Colonic mucosa (tissue), 4 donors: Measurements from ENCODE around the gene PPARA. TPM values are rescaled to one million over a fixed set of nuclear protein-coding genes. Genes with fewer than 3 reads are reported as not detected.

Experiments used
- DNase-seq: peaks from one replicate; pipeline ENCODE4 v3.0.0-alpha.2; 2020
- H3K27ac ChIP-seq: fragments of 200-600 bp; one replicate; pipeline ENCODE4 v1.8.0; 2021
- H3K27me3 ChIP-seq: fragments of 200-600 bp; one replicate; pipeline ENCODE4 v1.8.0; 2021
- H3K36me3 ChIP-seq: fragments of 200-600 bp; one replicate; pipeline ENCODE4 v1.8.0; 2021
- H3K4me1 ChIP-seq: fragments of 200-600 bp; one replicate; pipeline ENCODE4 v1.8.0; 2021; ENCODE audit warnings: mild to moderate bottlenecking
- H3K4me3 ChIP-seq: fragments of 200-600 bp; one replicate; pipeline ENCODE4 v1.8.0; 2021
- H3K9ac ChIP-seq, 2 donors: one replicate each; pipeline ENCODE4 v1.7.0; 2013; ENCODE audit warnings: control low read depth in 2 of 2, low read depth in 2 of 2, low read length in 2 of 2
- H3K9me3 ChIP-seq: fragments of 200-600 bp; one replicate; pipeline ENCODE4 v1.8.0; 2021
- CTCF ChIP-seq: fragments of 200-600 bp; IDR thresholded peaks from one replicate; pipeline ENCODE4 v1.8.0; 2022; ENCODE audit warnings: antibody characterized with exemption, mild to moderate bottlenecking
- intact Hi-C: fragments of 100-400 bp; cut with DNase I; formaldehyde crosslinking; loops from one replicate; pipeline ENCODE4 v1.14.1; 2022
- total RNA-seq, 2 donors: library from RNA; stranded (reverse); fragmentation: NEBNext Ultra II Directional in 1 of 2; extraction: Animal tissue kit (Norgen Biotek cat#: 25700) in 1 of 2; gene quantifications; one replicate each; pipeline ENCODE4 v1.2.1, GENCODE V29; 2021
- donor health status: healthy.
- donor health status: DM: no; HTN: no; CAD: no.
- donor health status: DM: no; HTN: no; CAD: no.

PPARA gene
- total RNA-seq, 2 donors from 2014 or later, result 59.8 to 74.8 TPM

- no peaks in the 10 kb centered on the region for H3K36me3 ChIP-seq
- intact Hi-C loops, result no loop called here
- no peak overlapping the region for H3K27ac ChIP-seq
Measured at GRCh38 chr22:46162771-46163556, 12.6 kb downstream of the PPARA start.

GRCh38 chr22:46163557-46163888 is 13.2 kb downstream of the PPARA start:
- Histone ChIP-seq H3K27me3 (no peaks in the 10 kb centered on the region), H3K4me1 (no peaks in the 10 kb centered on the region), H3K9me3 (no peaks in the 10 kb centered on the region), H3K36me3 (no peaks in the 10 kb centered on the region), H3K4me3 (no peak overlapping the region), H3K9ac (no peak overlapping the region), H3K27ac (no peak overlapping the region)
- no peak for DNase-seq
- TF ChIP-seq CTCF, result no peak
- intact Hi-C loops, result no loop called here

More at GRCh38 chr22:46162771-46163556, 12.6 kb downstream of the PPARA start:
- TF ChIP-seq CTCF, result no peak
- Histone ChIP-seq H3K9me3 (no peaks in the 10 kb centered on the region), H3K9ac (peak overlapping the region in 1 of 2 donors; percentile 13), H3K4me1 (no peaks in the 10 kb centered on the region), H3K4me3 (no peak overlapping the region), H3K27me3 (no peaks in the 10 kb centered on the region)
- no peak for DNase-seq

- Histone ChIP-seq H3K9me3 (no peaks in the 10 kb centered on the region), H3K36me3 (no peaks in the 10 kb centered on the region), H3K4me1 (no peaks in the 10 kb centered on the region), H3K27me3 (no peaks in the 10 kb centered on the region), H3K4me3 (no peak overlapping the region), H3K9ac (no peak overlapping the region), H3K27ac (no peak overlapping the region)
- DNase-seq, result no peak
- intact Hi-C loops, result no loop called here
- no peak for TF ChIP-seq CTCF
Measured at GRCh38 chr22:46165977-46166376, 15.7 kb downstream of the PPARA start.

GRCh38 chr22:46169628-46170027 is 19.3 kb downstream of the PPARA start:
- H3K9me3 ChIP-seq, result no peaks in the 10 kb centered on the region
- H3K4me3 ChIP-seq, result no peak overlapping the region
- peak overlapping the region; percentile 75 for H3K27ac ChIP-seq
- H3K4me1 ChIP-seq, result peaks cover 7% of the 10 kb centered on the region
- no peaks in the 10 kb centered on the region for H3K36me3 ChIP-seq
- H3K9ac ChIP-seq, result no peak overlapping the region
- no peak for DNase-seq
- intact Hi-C loops, result no loop called here
- no peaks in the 10 kb centered on the region for H3K27me3 ChIP-seq
- TF ChIP-seq CTCF, result no peak

GRCh38 chr22:46171940-46172339 is 21.6 kb downstream of the PPARA start:
- intact Hi-C loops, result no loop called here
- DNase-seq, result peak; percentile 77
- H3K27me3 ChIP-seq, result no peaks in the 10 kb centered on the region
- no peak for TF ChIP-seq CTCF
- no peak overlapping the region for H3K4me3 ChIP-seq
- peak overlapping the region; percentile 75 for H3K27ac ChIP-seq
- H3K36me3 ChIP-seq, result no peaks in the 10 kb centered on the region
- H3K4me1 ChIP-seq, result peaks cover 7% of the 10 kb centered on the region
- no peaks in the 10 kb centered on the region for H3K9me3 ChIP-seq
- peak overlapping the region; percentile 33 to 52 for H3K9ac ChIP-seq
